CD14-positive monocyte (primary cell): Measurements from ENCODE around the gene MAST4. TPM values are rescaled to one million over a fixed set of nuclear protein-coding genes. Genes with fewer than 3 reads are reported as not detected.

ENCODE experiments used
- DNase-seq, 3 donors: peaks; one replicate each; pipeline ENCODE4 v3.0.0-alpha.2; 2011 to 2022
- H2AFZ ChIP-seq: 2 replicates; pipeline ENCODE4 v1.6.0; 2012; ENCODE audit warnings: mild to moderate bottlenecking, low read depth, low read length, inconsistent platforms; ENCODE audit not compliant: insufficient read depth, poor library complexity, severe bottlenecking
- H3K27ac ChIP-seq, 2 donors: 1 replicate in 1 of 2; 2 replicates in 1 of 2; pipeline ENCODE4 v1.5.1; 2012 to 2013; ENCODE audit warnings: low read length in 2 of 2, control low read depth in 1 of 2, inconsistent platforms in 1 of 2, low read depth in 1 of 2, mild to moderate bottlenecking in 1 of 2
- H3K27me3 ChIP-seq, 2 donors: one replicate each; pipeline versions ENCODE4 v1.6.0 to v1.6.1; 2011 to 2013; ENCODE audit warnings: low read length in 2 of 2; ENCODE audit not compliant: control insufficient read depth in 2 of 2, insufficient read depth in 2 of 2
- H3K36me3 ChIP-seq, 2 donors: replicated peaks in 1 of 2; 1 replicate in 1 of 2; 2 replicates in 1 of 2; pipeline versions ENCODE4 v1.5.1 to v1.6.1; 2012 to 2013; ENCODE audit warnings: low read length in 2 of 2, control low read depth in 1 of 2, inconsistent platforms in 1 of 2, mild to moderate bottlenecking in 1 of 2; ENCODE audit not compliant: insufficient read depth in 2 of 2, control insufficient read depth in 1 of 2
- H3K4me1 ChIP-seq, 2 donors: 1 replicate in 1 of 2; 2 replicates in 1 of 2; pipeline versions ENCODE4 v1.5.1 to v1.6.1; 2012 to 2013; ENCODE audit warnings: low read length in 2 of 2, control low read depth in 1 of 2, inconsistent platforms in 1 of 2, mild to moderate bottlenecking in 1 of 2, moderate library complexity in 1 of 2; ENCODE audit not compliant: insufficient read depth in 2 of 2, control insufficient read depth in 1 of 2
- H3K4me2 ChIP-seq: replicated peaks from 2 replicates; pipeline ENCODE3; 2012; ENCODE audit warnings: low read length, moderate library complexity, mild to moderate bottlenecking; ENCODE audit not compliant: poor library complexity, severe bottlenecking; ENCODE audit errors: extremely low read depth
- H3K4me3 ChIP-seq, 3 experiments: fragments of 200-600 bp in 1 of 3; sonication (generic) in 1 of 3; replicated peaks in 1 of 3; 1 replicate in 2 of 3; 2 replicates in 1 of 3; pipeline ENCODE4 v1.5.1; 2011 to 2013; ENCODE audit warnings: low read length in 3 of 3, mild to moderate bottlenecking in 3 of 3, control low read depth in 2 of 3, low read depth in 2 of 3, inconsistent platforms in 1 of 3, moderate library complexity in 1 of 3
- H3K79me2 ChIP-seq: 2 replicates; pipeline ENCODE4 v1.6.0; 2012; ENCODE audit warnings: mild to moderate bottlenecking, control low read depth, inconsistent platforms, low read length, moderate library complexity; ENCODE audit not compliant: insufficient read depth
- H3K9ac ChIP-seq: 2 replicates; pipeline ENCODE4 v1.6.0; 2017; ENCODE audit warnings: low read length, mild to moderate bottlenecking; ENCODE audit not compliant: insufficient read depth, poor library complexity, severe bottlenecking
- H3K9me3 ChIP-seq, 2 donors: replicated peaks in 1 of 2; 1 replicate in 1 of 2; 2 replicates in 1 of 2; pipeline versions ENCODE4 v1.5.1 to v1.6.1; 2012 to 2013; ENCODE audit warnings: low read length in 2 of 2, control low read depth in 1 of 2; ENCODE audit not compliant: control insufficient read depth in 1 of 2, insufficient read depth in 1 of 2
- H4K20me1 ChIP-seq: 2 replicates; pipeline ENCODE4 v1.6.0; 2012; ENCODE audit warnings: mild to moderate bottlenecking, low read length, control low read depth, moderate library complexity; ENCODE audit not compliant: insufficient read depth
- H3K27ac Mint-ChIP-seq, 7 donors: one replicate each; pipeline ENCODE4 v1.8.0; 2020; ENCODE audit warnings: mild to moderate bottlenecking in 7 of 7, mixed read lengths in 7 of 7, moderate library complexity in 6 of 7, inconsistent platforms in 2 of 7
- H3K27me3 Mint-ChIP-seq, 3 donors: one replicate each; pipeline ENCODE4 v1.8.0; 2021 to 2022; ENCODE audit warnings: low read depth in 3 of 3, mild to moderate bottlenecking in 3 of 3, mixed read lengths in 3 of 3, moderate library complexity in 3 of 3, inconsistent platforms in 1 of 3
- H3K36me3 Mint-ChIP-seq, 2 donors: one replicate each; pipeline ENCODE4 v1.8.0; 2020; ENCODE audit warnings: mixed read lengths in 2 of 2, inconsistent platforms in 1 of 2, mild to moderate bottlenecking in 1 of 2
- H3K4me1 Mint-ChIP-seq: one replicate; pipeline ENCODE4 v1.8.0; 2020; ENCODE audit warnings: mild to moderate bottlenecking, mixed read lengths
- H3K4me3 Mint-ChIP-seq, 2 donors: one replicate each; pipeline ENCODE4 v1.8.0; 2020; ENCODE audit warnings: mild to moderate bottlenecking in 2 of 2, mixed read lengths in 2 of 2, moderate library complexity in 1 of 2
- H3K9me3 Mint-ChIP-seq, 7 donors: one replicate each; pipeline ENCODE4 v1.8.0; 2020 to 2022; ENCODE audit warnings: mixed read lengths in 7 of 7, mild to moderate bottlenecking in 6 of 7, moderate library complexity in 6 of 7, inconsistent platforms in 2 of 7
- CTCF ChIP-seq: fragments of 200-600 bp; IDR thresholded peaks from one replicate; pipeline ENCODE4 v1.8.0; 2022; ENCODE audit warnings: antibody characterized with exemption, mild to moderate bottlenecking
- WGBS: methylation state at CpG from one replicate; pipeline ENCODE4 v1.1.5; 2013; ENCODE audit warnings: missing lambda C conversion rate; ENCODE audit not compliant: insufficient coverage; 5-methylcytosine and 5-hydroxymethylcytosine counted together
- intact Hi-C, 2 donors: fragments of 100-400 bp; cut with micrococcal nuclease; formaldehyde crosslinking; loops; one replicate each; pipeline versions ENCODE4 v1.15.0 to v1.15.1; 2023
- polyA plus RNA-seq, 3 donors: library from polyadenylated mRNA; depleted of rRNA in 1 of 3; unstranded in 2 of 3; stranded (reverse) in 1 of 3; fragments of 300-500 nt in 2 of 3; fragments of >200 nt in 1 of 3; fragmentation: Illumina TruSeq in 2 of 3; gene quantifications; 1 replicate in 2 of 3; 2 replicates in 1 of 3; pipeline ENCODE4 v1.2.3, GENCODE V29; 2012 to 2021

MAST4 gene
- polyA plus RNA-seq, 3 donors, result 0.03 to 0.24 TPM; not detected in 1

GRCh38 chr5:66982056-66982387 lies 385.8 kb downstream of the MAST4 start:
- DNase-seq, result no peak
- H4K20me1 ChIP-seq, result no peaks in the 10 kb centered on the region
- H2AFZ ChIP-seq, result no peak overlapping the region
- intact Hi-C loops, result no loop called here
- no peak overlapping the region for H3K9ac ChIP-seq
- H3K4me3 Mint-ChIP-seq, result no peak overlapping the region
- no peak overlapping the region for H3K4me3 ChIP-seq
- H3K9me3 ChIP-seq, result no peaks in the 10 kb centered on the region
- peaks cover 2% of the 10 kb centered on the region for H3K4me1 Mint-ChIP-seq
- peaks cover 0 to 2% (median 0%) of the 10 kb centered on the region in 7 donors for H3K9me3 Mint-ChIP-seq
- H3K4me1 ChIP-seq, result no peaks in the 10 kb centered on the region
- H3K79me2 ChIP-seq, result no peaks in the 10 kb centered on the region
- H3K36me3 ChIP-seq, result no peaks in the 10 kb centered on the region
- WGBS, result no CpG with 5 or more reads among the region's 4 CpGs
- H3K27ac ChIP-seq, result no peak overlapping the region
- H3K27me3 ChIP-seq, result no peaks in the 10 kb centered on the region
- H3K36me3 Mint-ChIP-seq, result no peaks in the 10 kb centered on the region
- no peak overlapping the region for H3K27ac Mint-ChIP-seq
- H3K4me2 ChIP-seq, result no peak overlapping the region
- H3K27me3 Mint-ChIP-seq, result peaks cover 0 to 8% (median 0%) of the 10 kb centered on the region in 3 donors
- no peak for TF ChIP-seq CTCF

GRCh38 chr5:66982470-66982869 lies 386.3 kb downstream of the MAST4 start:
- Mint-ChIP-seq H3K4me3 (no peak overlapping the region), H3K27me3 (peaks cover 0 to 8% (median 0%) of the 10 kb centered on the region in 3 donors), H3K27ac (no peak overlapping the region), H3K9me3 (peaks cover 0 to 2% (median 0%) of the 10 kb centered on the region in 7 donors), H3K4me1 (peaks cover 2% of the 10 kb centered on the region), H3K36me3 (no peaks in the 10 kb centered on the region)
- Histone ChIP-seq H2AFZ (no peak overlapping the region), H3K9ac (no peak overlapping the region), H3K27me3 (no peaks in the 10 kb centered on the region), H3K4me1 (no peaks in the 10 kb centered on the region), H3K79me2 (no peaks in the 10 kb centered on the region), H4K20me1 (no peaks in the 10 kb centered on the region), H3K4me3 (no peak overlapping the region), H3K4me2 (no peak overlapping the region), H3K9me3 (no peaks in the 10 kb centered on the region), H3K36me3 (no peaks in the 10 kb centered on the region), H3K27ac (no peak overlapping the region)
- intact Hi-C loops, result no loop called here
- TF ChIP-seq CTCF, result no peak
- WGBS, result 100% methylated on average over 2 of the region's 5 CpGs
- no peak for DNase-seq
